T-helper 2 cell treated with Interferon-gamma antibody and Interleukin-4, amounts not matched to agents 100 ng/mL and 5 ng/mL, for 36 hours (primary cell): ENCODE results near the gene ECI1. TPM values are rescaled to one million over a fixed set of nuclear protein-coding genes. Genes with fewer than 3 reads are reported as not detected.

Experiments
- intact Hi-C: fragments of 100-400 bp; cut with micrococcal nuclease; formaldehyde crosslinking; loops from one replicate; pipeline ENCODE4 v1.15.1; 2023
- total RNA-seq: library from RNA; stranded (reverse); gene quantifications from 2 replicates; pipeline ENCODE4 v1.2.3, GENCODE V29; 2022

ECI1 gene
- total RNA-seq, 1 donor from 2014 or later = 30.2 TPM

- intact Hi-C loops = no loop called here
Measured at GRCh38 chr16:2234813-2235170, 16.6 kb downstream of the ECI1 start.

DNA sequence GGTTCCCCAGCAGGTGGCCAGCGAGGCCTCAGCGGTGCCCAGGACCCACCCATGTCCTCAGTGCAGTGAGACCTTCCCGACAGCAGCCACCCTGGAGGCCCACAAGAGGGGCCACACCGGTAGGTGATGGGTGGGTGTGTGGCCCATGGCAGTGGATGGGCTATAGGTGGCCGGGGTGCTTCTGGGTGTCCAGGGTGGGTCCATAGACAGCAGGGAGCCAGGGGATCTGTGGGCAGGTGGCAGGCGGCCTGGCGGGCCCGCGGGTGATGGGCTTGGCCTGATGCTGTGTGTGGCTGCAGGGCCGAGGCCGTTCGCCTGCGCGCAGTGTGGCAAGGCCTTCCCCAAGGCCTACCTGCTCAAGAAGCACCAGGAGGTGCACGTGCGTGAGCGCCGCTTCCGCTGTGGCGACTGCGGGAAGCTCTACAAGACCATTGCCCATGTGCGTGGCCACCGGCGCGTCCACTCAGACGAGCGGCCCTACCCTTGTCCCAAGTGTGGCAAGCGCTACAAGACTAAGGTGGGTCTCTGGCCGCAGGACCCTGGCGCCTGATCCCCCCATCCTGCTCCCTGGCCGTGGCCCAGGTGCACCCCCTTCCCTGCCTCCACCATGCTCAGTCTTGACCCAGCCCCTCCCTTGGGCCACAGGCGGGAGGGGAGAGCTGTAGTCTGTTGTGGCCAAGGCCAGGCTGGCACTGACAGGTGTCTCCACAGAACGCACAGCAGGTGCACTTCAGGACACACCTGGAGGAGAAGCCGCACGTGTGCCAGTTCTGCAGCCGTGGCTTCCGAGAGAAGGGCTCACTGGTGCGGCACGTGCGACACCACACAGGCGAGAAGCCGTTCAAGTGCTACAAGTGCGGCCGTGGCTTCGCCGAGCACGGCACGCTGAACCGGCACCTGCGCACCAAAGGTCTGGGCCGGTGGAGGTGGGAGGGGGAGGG, 17.2 kb downstream of the ECI1 start:
- intact Hi-C loops = no loop called here

GRCh38 chr16:2233046-2233775, 18.2 kb downstream of the ECI1 start:
- intact Hi-C loops = no loop called here

DNA sequence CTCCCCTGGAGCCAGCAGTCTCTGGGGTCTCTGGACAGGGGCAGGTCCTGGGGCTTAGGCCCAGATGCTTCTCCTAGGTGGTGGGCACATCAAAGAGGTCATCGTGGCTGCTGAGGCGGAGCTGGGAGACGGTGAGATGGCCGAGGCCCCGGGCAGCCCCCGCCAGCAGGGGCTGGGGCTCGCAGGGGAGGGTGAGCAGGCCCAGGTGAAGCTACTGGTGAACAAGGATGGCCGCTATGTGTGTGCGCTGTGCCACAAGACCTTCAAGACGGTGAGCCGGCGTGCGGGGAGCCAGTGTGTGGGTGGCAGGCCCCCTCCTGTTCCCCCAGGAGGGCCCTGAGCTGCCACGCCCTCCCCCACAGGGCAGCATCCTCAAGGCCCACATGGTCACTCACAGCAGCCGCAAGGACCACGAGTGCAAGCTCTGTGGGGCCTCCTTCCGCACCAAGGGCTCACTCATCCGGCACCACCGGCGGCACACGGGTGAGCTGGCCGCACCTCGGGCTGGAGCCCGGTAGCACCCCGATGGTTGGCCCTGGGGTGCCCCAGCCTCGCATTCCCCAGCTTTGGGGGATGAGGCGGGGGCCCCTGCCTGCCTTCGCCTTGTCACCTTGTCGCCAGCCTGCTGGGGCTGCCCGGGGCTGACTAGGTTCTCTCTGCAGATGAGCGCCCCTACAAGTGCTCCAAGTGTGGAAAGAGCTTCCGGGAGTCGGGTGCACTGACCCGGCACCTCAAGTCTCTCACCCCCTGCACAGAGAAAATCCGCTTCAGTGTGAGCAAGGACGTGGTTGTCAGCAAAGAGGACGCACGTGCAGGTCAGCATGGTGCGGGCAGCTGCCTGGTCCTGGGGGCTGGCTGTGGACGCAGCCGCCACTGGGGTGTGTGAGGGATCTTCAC, 19.0 kb downstream of the ECI1 start:
- intact Hi-C loops = no loop called here

GRCh38 chr16:2231016-2231931, 20.1 kb downstream of the ECI1 start:
- intact Hi-C loops = no loop called here

DNA sequence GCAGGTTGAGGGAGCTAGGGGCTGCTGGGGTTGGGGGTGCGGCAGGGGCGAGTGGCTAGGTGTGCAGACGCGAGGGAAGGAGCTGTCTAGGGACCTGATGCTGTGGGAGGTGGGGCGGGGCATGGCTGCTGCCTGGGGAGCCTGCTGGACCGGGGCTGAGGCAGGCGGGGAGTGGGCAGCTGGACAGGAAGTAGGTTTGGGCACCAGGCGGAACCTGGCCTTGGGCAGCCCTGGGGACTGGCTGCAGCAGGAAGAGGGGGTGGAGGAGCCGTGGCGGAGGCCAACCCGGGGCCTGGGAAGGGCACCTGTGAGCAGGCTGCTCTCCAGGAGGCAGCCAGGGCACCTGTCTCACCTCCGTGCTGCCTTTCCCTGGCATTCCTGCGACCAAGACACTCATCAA, 21.0 kb downstream of the ECI1 start:
- intact Hi-C loops = no loop called here

DNA sequence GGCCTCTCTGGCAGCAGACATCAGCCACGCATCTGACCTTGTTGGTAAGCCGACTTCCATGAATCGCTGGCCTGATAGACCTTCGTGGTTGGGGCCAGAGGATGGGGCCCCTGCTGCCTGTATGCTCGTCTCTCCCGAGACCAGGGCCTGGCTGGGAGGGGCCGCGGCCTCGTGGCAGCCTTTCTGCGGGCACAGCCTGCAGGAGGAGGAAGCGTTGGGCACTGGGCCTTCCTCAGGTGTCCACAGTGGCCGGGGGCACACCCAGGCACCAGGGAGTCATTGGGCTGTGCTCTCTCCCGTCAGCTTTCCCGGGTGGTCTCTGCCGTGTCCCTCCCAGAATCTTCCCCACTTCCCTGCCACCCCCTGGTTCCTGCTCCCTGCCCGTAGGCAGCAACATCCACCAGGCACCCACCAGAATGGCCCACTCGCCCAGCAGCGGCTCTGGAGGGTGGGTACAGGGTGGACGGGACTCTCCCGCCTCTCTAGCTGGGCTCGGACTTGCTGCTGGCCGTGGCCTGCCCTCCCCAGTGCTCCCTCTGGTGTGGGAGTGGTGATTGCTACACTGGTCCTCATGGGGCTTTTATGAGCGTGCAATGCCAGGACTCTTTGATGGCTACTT, 21.6 kb downstream of the ECI1 start:
- intact Hi-C loops = no loop called here

DNA sequence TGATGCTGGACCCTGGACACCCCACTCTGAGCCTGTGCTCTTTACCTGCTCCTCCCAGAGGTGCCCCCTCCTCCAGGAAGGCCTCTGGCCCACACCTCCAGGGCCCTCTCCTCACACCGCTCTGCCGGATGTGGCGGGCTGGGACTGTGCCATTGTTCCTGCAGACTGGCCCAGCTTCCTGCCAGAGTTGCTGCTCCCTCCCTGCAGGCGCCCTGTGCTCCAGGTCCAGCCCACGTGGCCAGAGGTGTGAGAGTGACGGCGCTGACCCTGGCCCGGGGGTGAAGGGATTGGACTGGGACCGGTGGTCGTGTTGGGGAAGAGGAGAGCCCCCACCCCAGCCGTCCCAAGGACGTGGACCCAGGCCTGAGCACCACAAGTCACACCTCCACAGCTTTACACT, 22.3 kb downstream of the ECI1 start:
- intact Hi-C loops = no loop called here

GRCh38 chr16:2228161-2228824, 23.1 kb downstream of the ECI1 start:
- intact Hi-C loops = no loop called here

- intact Hi-C loops = no loop called here
Measured at GRCh38 chr16:2226918-2227317, 24.5 kb downstream of the ECI1 start.

GRCh38 chr16:2226245-2226793, 25.1 kb downstream of the ECI1 start:
- intact Hi-C loops = no loop called here

DNA sequence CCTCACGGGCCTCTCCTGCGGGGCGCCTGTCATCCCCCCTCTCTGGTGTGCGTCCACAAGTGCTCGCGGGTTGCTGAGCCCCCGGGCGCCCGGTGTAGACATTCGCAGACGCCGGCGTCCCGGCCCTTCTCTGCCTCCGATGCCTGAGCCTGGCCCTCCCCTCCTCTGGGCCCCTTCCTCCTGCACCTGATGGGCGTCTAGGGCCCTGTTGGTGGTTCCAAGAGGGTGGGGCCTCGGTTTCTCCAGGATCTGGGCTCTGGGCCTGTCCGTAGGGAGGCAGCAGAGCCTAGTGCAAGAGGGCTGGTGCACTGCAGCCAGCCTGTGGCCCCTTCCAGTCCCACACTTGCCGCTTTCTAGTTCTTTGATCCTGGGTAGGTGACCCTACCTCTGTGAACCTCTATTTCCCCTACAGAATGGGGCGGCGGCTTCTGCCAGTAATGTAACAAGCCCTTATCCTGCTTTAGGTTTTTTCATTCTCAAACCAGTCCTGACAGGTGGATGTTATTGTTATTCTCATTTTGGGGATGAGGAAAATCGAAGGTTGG, 27.4 kb downstream of the ECI1 start:
- intact Hi-C loops = loop anchor here (1.0 to 2.0 kb wide), 3 partner anchors 9 to 205 kb away; partner anchors contain the start of genes CCNF and ECI1

DNA sequence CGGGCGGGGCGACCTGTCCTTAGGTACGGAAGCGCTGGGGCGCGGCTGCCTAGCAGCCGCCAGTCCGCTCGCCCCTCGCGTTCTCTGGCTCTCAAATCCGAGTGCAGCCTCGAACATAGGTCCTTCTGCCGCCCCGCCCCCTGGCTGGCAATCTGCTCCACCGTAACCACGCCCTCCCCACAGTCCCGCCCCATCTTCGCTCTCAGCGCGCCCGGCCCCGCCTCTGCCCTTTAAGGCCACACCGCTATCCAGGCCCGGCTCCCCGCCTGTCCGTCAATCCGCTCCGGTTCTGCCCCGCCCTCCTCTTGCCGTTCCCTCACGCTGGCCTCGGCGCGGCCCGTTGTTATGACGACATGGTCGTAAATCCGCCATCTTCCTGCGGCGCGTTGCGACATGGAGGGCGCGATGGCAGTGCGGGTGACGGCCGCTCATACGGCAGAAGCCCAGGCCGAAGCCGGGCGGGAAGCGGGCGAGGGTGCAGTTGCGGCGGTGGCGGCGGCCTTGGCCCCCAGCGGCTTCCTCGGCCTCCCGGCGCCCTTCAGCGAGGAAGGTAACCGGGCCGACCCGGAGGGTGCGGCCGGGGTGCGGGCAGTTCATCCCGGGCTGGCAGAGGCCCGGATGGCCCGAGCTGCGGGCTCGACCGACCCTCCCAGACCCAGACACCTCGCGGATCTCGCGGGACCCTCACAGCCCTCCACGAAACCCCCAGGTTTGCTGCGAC, 28.0 kb downstream of the ECI1 start, which contains the start of gene E4F1:
E4F1 (plus strand) TSS at position 371 of the 721 bp plus-strand sequence; CDS start at position 394, 23 bp downstream.
- intact Hi-C loops = loop anchor here (1.0 to 2.0 kb wide), 3 partner anchors 8 to 206 kb away; partner anchors contain the start of genes CCNF and ECI1

- intact Hi-C loops = no loop called here
Measured at GRCh38 chr16:2216330-2216729, 35.1 kb downstream of the ECI1 start.

- intact Hi-C loops = loop anchor here (2.0 to 5.0 kb wide), 2 partner anchors 38 to 54 kb away; partner anchors contain the start of genes ECI1 and RNPS1
Measured at GRCh38 chr16:2214719-2214968, 36.7 kb downstream of the ECI1 start, which contains the start of gene PGP. TSS of gene PGP (minus strand) at chr16:2214840. CDS start at chr16:2214777, 63 bp downstream.

- intact Hi-C loops = loop anchor here (2.0 to 5.0 kb wide), 2 partner anchors 38 to 55 kb away; partner anchors contain the start of genes ECI1 and RNPS1
Measured at GRCh38 chr16:2213817-2214718, 37.3 kb downstream of the ECI1 start.
